OCI-LY1 (cell line): ENCODE results near the gene FILIP1L.

ENCODE experiments used
- H2AFZ ChIP-seq: fragments of 200-600 bp; sonication (generic), shearing (Covaris generic); 2 replicates; pipeline ENCODE4 v1.6.0; 2014; ENCODE audit warnings: antibody characterized with exemption, mild to moderate bottlenecking, low read length
- H3F3A ChIP-seq: fragments of 200-600 bp; sonication (generic), shearing (Covaris generic); 2 replicates; pipeline ENCODE4 v1.6.0; 2014; ENCODE audit warnings: mild to moderate bottlenecking, antibody characterized with exemption, low read length, moderate library complexity; ENCODE audit not compliant: insufficient read depth
- H3K27ac ChIP-seq: fragments of 200-600 bp; sonication (generic); 2 replicates; pipeline ENCODE4 v1.5.1; 2014; ENCODE audit warnings: low read length, mixed run types, mild to moderate bottlenecking, low read depth; ENCODE audit not compliant: poor library complexity, severe bottlenecking
- H3K27me3 ChIP-seq: fragments of 200-600 bp; sonication (generic); 2 replicates; pipeline ENCODE4 v1.6.0; 2014; ENCODE audit warnings: antibody characterized with exemption, mild to moderate bottlenecking, low read length, moderate library complexity; ENCODE audit not compliant: insufficient read depth
- H3K36me3 ChIP-seq: fragments of 200-600 bp; sonication (generic); 2 replicates; pipeline ENCODE4 v1.6.1; 2014; ENCODE audit warnings: mild to moderate bottlenecking, antibody characterized with exemption, low read length, moderate library complexity, mixed read lengths; ENCODE audit not compliant: insufficient read depth
- H3K4me1 ChIP-seq: fragments of 200-600 bp; sonication (generic); 2 replicates; pipeline ENCODE4 v1.5.1; 2014; ENCODE audit warnings: mild to moderate bottlenecking, low read length, moderate library complexity; ENCODE audit not compliant: insufficient read depth, severe bottlenecking
- H3K4me2 ChIP-seq: fragments of 200-600 bp; sonication (generic), shearing (Covaris generic); 2 replicates; pipeline ENCODE4 v1.6.1; 2014; ENCODE audit warnings: low read length
- H3K4me3 ChIP-seq: fragments of 200-600 bp; sonication (generic); 2 replicates; pipeline ENCODE4 v1.5.1; 2014; ENCODE audit warnings: low read length, low read depth, mild to moderate bottlenecking, mixed read lengths; ENCODE audit not compliant: poor library complexity, severe bottlenecking
- H3K79me2 ChIP-seq: fragments of 200-600 bp; shearing (Covaris generic); 2 replicates; pipeline ENCODE4 v1.6.1; 2016; ENCODE audit warnings: mixed run types, low read length, mixed read lengths; ENCODE audit not compliant: insufficient read depth
- H3K9ac ChIP-seq: fragments of 200-600 bp; sonication (generic), shearing (Covaris generic); 2 replicates; pipeline ENCODE4 v1.6.1; 2014; ENCODE audit warnings: mild to moderate bottlenecking, low read length, mixed read lengths
- H3K9me2 ChIP-seq: fragments of 200-600 bp; sonication (generic), shearing (Covaris generic); 2 replicates; pipeline ENCODE4 v1.6.1; 2014; ENCODE audit warnings: low read depth, mild to moderate bottlenecking, low read length, mixed read lengths
- H3K9me3 ChIP-seq: fragments of 200-600 bp; shearing (Covaris generic); 2 replicates; pipeline ENCODE4 v1.6.1; 2014; ENCODE audit warnings: low read length, mixed read lengths
- H4K20me1 ChIP-seq: fragments of 200-600 bp; sonication (generic), shearing (Covaris generic); 2 replicates; pipeline ENCODE4 v1.6.0; 2016; ENCODE audit warnings: mild to moderate bottlenecking, low read length; ENCODE audit not compliant: insufficient read depth
- EZH2 ChIP-seq: fragments of 200-600 bp; sonication (generic), shearing (Covaris generic); IDR thresholded peaks from 2 replicates; pipeline ENCODE4 v1.8.0; 2017; ENCODE audit warnings: borderline replicate concordance, mixed run types, mild to moderate bottlenecking, antibody characterized with exemption, low read length, moderate library complexity, mixed read lengths
- TF ChIP-seq, protein P1 (sequence below): fragments of 200-600 bp; sonication (generic), shearing (Covaris generic); IDR thresholded peaks from 2 replicates; pipeline ENCODE4 v1.5.1; 2017; ENCODE audit warnings: mild to moderate bottlenecking, antibody characterized with exemption, low read length, moderate library complexity, mixed read lengths

The FILIP1L gene

DNA sequence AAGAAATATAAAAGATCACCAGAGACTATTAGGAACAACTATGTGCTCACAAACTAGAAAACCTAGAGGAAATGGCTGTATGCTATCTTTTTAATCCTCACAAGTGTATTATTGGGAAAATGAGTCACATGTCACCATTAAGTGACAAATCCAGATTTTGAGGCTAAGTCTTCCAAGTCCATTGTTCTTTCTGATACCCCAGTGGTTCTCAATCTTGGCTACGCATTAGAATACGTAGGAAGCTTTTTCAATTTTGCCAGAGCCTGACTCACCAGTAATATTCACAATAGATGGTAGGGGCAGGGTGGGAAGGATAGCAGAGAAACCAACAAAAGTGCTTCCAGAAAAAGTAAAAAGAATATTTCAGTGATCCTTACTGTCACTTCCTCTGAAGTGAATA, 117.0 kb downstream of the FILIP1L start:
- no peaks in the 10 kb centered on the region for H3K9me2 ChIP-seq
- H3K36me3 ChIP-seq = no peaks in the 10 kb centered on the region
- H3K9ac ChIP-seq = no peak overlapping the region

DNA sequence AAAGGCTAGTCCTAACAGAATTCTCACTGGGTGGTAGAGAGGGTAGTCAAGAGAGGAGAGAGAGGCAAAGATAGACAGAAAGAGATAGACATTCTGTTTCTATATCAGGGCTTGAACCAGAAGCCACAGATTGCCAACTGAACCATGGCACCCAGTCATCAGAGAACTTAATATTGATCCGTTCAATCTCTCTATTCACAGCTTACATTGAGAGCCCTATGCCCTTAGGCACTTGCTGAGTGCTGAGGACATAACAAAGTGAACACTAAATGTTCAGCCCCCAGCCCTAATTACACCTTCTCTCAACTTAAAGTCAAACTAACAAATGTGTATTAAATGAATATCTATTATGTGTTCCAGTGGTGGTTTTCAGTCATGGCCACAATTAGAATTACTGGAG, 124.1 kb downstream of the FILIP1L start:
- H3K27ac ChIP-seq = no peak overlapping the region
- H2AFZ ChIP-seq = no peak overlapping the region
- TF ChIP-seq EZH2 = no peak
- TF ChIP-seq, protein P1, sequence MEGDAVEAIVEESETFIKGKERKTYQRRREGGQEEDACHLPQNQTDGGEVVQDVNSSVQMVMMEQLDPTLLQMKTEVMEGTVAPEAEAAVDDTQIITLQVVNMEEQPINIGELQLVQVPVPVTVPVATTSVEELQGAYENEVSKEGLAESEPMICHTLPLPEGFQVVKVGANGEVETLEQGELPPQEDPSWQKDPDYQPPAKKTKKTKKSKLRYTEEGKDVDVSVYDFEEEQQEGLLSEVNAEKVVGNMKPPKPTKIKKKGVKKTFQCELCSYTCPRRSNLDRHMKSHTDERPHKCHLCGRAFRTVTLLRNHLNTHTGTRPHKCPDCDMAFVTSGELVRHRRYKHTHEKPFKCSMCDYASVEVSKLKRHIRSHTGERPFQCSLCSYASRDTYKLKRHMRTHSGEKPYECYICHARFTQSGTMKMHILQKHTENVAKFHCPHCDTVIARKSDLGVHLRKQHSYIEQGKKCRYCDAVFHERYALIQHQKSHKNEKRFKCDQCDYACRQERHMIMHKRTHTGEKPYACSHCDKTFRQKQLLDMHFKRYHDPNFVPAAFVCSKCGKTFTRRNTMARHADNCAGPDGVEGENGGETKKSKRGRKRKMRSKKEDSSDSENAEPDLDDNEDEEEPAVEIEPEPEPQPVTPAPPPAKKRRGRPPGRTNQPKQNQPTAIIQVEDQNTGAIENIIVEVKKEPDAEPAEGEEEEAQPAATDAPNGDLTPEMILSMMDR = no peak
- no peak overlapping the region for H3K4me3 ChIP-seq
- H3K27me3 ChIP-seq = no peaks in the 10 kb centered on the region
- no peaks in the 10 kb centered on the region for H3K36me3 ChIP-seq
- no peaks in the 10 kb centered on the region for H3K79me2 ChIP-seq
- H4K20me1 ChIP-seq = no peaks in the 10 kb centered on the region
- H3F3A ChIP-seq = no peaks in the 10 kb centered on the region
- H3K9me2 ChIP-seq = no peaks in the 10 kb centered on the region
- no peak overlapping the region for H3K9ac ChIP-seq
- no peak overlapping the region for H3K4me2 ChIP-seq
- no peaks in the 10 kb centered on the region for H3K4me1 ChIP-seq
- H3K9me3 ChIP-seq = 0 out of 2 replicates have a peak, but pooled peaks cover 6% of the 10 kb centered on the region

More for the DNA sequence above, 117.0 kb downstream of the FILIP1L start:
- H3K4me1 ChIP-seq = no peaks in the 10 kb centered on the region
- no peak overlapping the region for H2AFZ ChIP-seq
- no peak overlapping the region for H3K4me2 ChIP-seq
- no peaks in the 10 kb centered on the region for H3K27me3 ChIP-seq
- TF ChIP-seq, protein P1 = no peak
- no peak for TF ChIP-seq EZH2
- H3F3A ChIP-seq = no peaks in the 10 kb centered on the region
- H3K27ac ChIP-seq = no peak overlapping the region
- H3K79me2 ChIP-seq = no peaks in the 10 kb centered on the region
- H3K4me3 ChIP-seq = no peak overlapping the region
- H3K9me3 ChIP-seq = 0 out of 2 replicates have a peak, but pooled peaks cover 6% of the 10 kb centered on the region
- H4K20me1 ChIP-seq = no peaks in the 10 kb centered on the region

GRCh38 chr3:99984668-99985067, 129.6 kb downstream of the FILIP1L start:
- no peaks in the 10 kb centered on the region for H3K27me3 ChIP-seq
- no peaks in the 10 kb centered on the region for H3K4me1 ChIP-seq
- no peak overlapping the region for H3K4me2 ChIP-seq
- no peaks in the 10 kb centered on the region for H3K9me3 ChIP-seq
- no peak for TF ChIP-seq EZH2
- TF ChIP-seq, protein P1 = no peak
- H3F3A ChIP-seq = no peaks in the 10 kb centered on the region
- H2AFZ ChIP-seq = no peak overlapping the region
- no peaks in the 10 kb centered on the region for H4K20me1 ChIP-seq
- H3K27ac ChIP-seq = no peak overlapping the region
- H3K9me2 ChIP-seq = no peaks in the 10 kb centered on the region
- H3K9ac ChIP-seq = no peak overlapping the region
- no peak overlapping the region for H3K4me3 ChIP-seq
- H3K36me3 ChIP-seq = no peaks in the 10 kb centered on the region
- H3K79me2 ChIP-seq = no peaks in the 10 kb centered on the region
